Esophagus muscularis mucosa (tissue), 3 donors: ENCODE data around the gene GRK5.

Source experiments
- CTCF ChIP-seq, 3 experiments: fragments of 200-600 bp in 2 of 3; fragments of 450-650 bp in 1 of 3; sonication (generic) in 2 of 3; IDR thresholded peaks; one replicate each; pipeline ENCODE4 v1.5.1; 2017 to 2019; ENCODE audit warnings: antibody characterized with exemption in 3 of 3, mild to moderate bottlenecking in 2 of 3, moderate library complexity in 1 of 3
- POLR2A ChIP-seq: fragments of 450-650 bp; IDR thresholded peaks from one replicate; pipeline ENCODE4 v1.6.1; 2017; ENCODE audit warnings: antibody characterized with exemption, moderate library complexity, mild to moderate bottlenecking, low read depth
- POLR2AphosphoS5 ChIP-seq, 2 donors: sonication (generic); formaldehyde crosslinking; IDR thresholded peaks; one replicate each; pipeline ENCODE4 v1.6.1; 2017; ENCODE audit warnings: antibody characterized with exemption in 2 of 2

DNA sequence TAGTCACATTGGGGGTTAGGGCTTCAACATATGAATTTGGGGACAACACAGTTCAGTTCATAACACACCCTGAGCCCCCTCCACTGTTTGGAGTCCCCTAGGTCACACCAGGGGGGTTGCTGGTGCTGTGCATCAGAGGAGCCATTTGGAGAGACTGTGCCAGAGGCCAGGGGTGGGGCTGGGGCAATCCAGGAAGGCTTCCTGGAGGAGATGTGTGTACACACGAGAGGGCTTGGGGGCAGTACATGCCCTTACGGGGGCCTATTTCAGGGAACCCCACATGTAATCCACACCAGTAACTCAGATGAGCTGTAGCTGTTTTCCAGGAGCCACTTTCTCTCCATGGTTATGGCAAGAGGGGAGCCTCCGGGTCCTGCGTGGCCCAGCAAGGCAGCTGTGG, 151.7 kb downstream of the GRK5 start:
- TF ChIP-seq POLR2AphosphoS5 (IDR thresholded peaks at IDR 0.05) (no peak), POLR2A (no peak), CTCF (IDR thresholded peaks at IDR 0.05) (no peak)
